Measurements from ENCODE around the gene PRR20G.
"Not testable (repeated sequence)": the region's sequence is repeated elsewhere in the genome, so short reads cannot be mapped to it uniquely, and the experiment has no call there.

PRR20G gene

DNA sequence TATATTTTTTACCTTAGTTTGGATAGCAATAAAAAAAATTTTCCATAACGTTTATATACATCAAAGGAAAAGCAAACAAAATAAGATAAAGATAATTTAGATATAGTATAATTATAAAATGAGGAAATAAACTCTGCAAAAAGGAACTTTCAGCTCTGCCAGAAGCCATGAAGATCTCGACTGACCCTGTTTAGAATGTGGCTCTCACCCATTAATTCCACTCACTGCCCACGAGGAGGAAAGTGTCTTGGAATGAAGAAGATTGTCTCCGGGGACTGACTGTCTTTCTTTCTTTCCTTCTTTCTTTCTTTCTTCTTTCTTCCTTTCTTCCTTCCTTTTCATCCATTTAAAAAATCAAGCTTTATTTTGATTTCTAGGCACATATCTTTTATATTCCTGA lies 20.1 kb upstream of the PRR20G start:
- peaks cover 9% of the 10 kb centered on the region for H3K27me3 Mint-ChIP-seq
- H3K27ac Mint-ChIP-seq: no peak overlapping the region
- H3K4me1 Mint-ChIP-seq: no peaks in the 10 kb centered on the region
- H3K9me3 Mint-ChIP-seq: no peaks in the 10 kb centered on the region
- no peak overlapping the region for H3K4me3 Mint-ChIP-seq
- no peaks in the 10 kb centered on the region for H3K36me3 Mint-ChIP-seq

- Mint-ChIP-seq H3K27ac (no peak overlapping the region), H3K4me1 (no peaks in the 10 kb centered on the region), H3K4me3 (no peak overlapping the region), H3K9me3 (no peaks in the 10 kb centered on the region), H3K27me3 (peaks cover 9% of the 10 kb centered on the region), H3K36me3 (no peaks in the 10 kb centered on the region)
Observed at GRCh38 chr3:127307112-127307835, 19.4 kb upstream of the PRR20G start.

GRCh38 chr3:127306361-127307111 lies 18.7 kb upstream of the PRR20G start:
- H3K9me3 Mint-ChIP-seq: no peaks in the 10 kb centered on the region
- H3K36me3 Mint-ChIP-seq: no peaks in the 10 kb centered on the region
- H3K4me3 Mint-ChIP-seq: no peak overlapping the region
- H3K27ac Mint-ChIP-seq: no peak overlapping the region
- H3K27me3 Mint-ChIP-seq: peaks cover 9% of the 10 kb centered on the region
- H3K4me1 Mint-ChIP-seq: no peaks in the 10 kb centered on the region

DNA sequence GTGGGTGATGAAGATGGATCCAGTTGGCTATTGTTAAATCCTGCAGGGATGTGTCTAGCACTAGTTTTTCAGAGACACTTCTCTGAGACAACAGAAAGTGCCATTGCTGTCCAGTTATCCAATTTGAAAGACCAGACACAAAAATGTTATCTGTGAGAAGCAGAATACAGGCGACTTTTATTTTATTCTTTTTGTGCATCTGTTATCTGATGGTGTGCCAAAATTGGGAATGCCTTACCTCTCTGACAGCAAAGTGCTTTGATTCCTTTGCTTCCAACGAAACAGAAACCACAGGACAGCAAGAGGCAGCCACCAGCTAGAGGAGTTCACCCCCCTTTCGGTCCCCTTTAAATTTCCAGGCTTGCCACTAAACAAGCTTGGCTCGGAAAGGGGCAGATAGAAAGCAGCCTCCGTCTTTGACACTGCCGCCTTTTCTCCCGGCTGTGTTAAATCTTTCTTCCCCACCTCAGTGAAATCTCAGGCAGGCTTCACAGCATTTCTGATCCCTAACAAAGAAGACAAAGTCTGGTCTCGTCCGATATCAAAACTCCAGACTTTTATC lies 17.7 kb upstream of the PRR20G start:
- no peak overlapping the region for H3K27ac Mint-ChIP-seq
- H3K9me3 Mint-ChIP-seq: no peaks in the 10 kb centered on the region
- H3K4me3 Mint-ChIP-seq: no peak overlapping the region
- peaks cover 9% of the 10 kb centered on the region for H3K27me3 Mint-ChIP-seq
- H3K36me3 Mint-ChIP-seq: no peaks in the 10 kb centered on the region
- H3K4me1 Mint-ChIP-seq: no peaks in the 10 kb centered on the region

- Mint-ChIP-seq H3K27ac (no peak overlapping the region), H3K36me3 (no peaks in the 10 kb centered on the region), H3K4me3 (no peak overlapping the region), H3K9me3 (no peaks in the 10 kb centered on the region), H3K27me3 (peaks cover 9% of the 10 kb centered on the region), H3K4me1 (no peaks in the 10 kb centered on the region)
Observed at GRCh38 chr3:127304121-127304744, 16.4 kb upstream of the PRR20G start.

- no peaks in the 10 kb centered on the region for H3K36me3 Mint-ChIP-seq
- no peak overlapping the region for H3K27ac Mint-ChIP-seq
- no peak overlapping the region for H3K4me3 Mint-ChIP-seq
- H3K4me1 Mint-ChIP-seq: no peaks in the 10 kb centered on the region
- H3K27me3 Mint-ChIP-seq: peaks cover 9% of the 10 kb centered on the region
- no peaks in the 10 kb centered on the region for H3K9me3 Mint-ChIP-seq
Observed at GRCh38 chr3:127299276-127299675, 11.4 kb upstream of the PRR20G start.

DNA sequence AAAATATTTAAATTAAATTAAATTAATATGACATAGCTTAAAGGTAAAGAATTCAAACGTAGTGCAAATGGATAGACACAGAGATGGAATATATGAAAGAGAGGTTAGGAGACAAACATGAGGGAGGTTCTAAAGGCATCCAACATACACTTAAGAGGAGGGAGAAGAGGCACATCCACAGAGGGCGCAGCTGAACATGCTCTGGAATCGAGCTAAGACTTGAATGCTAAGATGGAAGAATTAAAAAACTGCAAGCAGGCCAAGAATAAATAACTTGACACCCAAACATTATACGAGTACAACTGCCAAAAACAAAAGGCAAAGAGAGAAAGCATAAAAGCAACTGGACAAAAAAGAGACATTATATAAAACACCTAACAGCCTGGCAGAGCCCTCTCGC lies 9.1 kb upstream of the PRR20G start:
- H3K27ac Mint-ChIP-seq: no peak overlapping the region
- no peaks in the 10 kb centered on the region for H3K36me3 Mint-ChIP-seq
- H3K27me3 Mint-ChIP-seq: peaks cover 11% of the 10 kb centered on the region
- peaks cover under 1% of the 10 kb centered on the region for H3K9me3 Mint-ChIP-seq
- no peaks in the 10 kb centered on the region for H3K4me1 Mint-ChIP-seq
- no peak overlapping the region for H3K4me3 Mint-ChIP-seq

- Mint-ChIP-seq H3K36me3 (no peaks in the 10 kb centered on the region), H3K9me3 (peaks cover 6% of the 10 kb centered on the region), H3K27ac (no peak overlapping the region), H3K4me1 (no peaks in the 10 kb centered on the region), H3K4me3 (no peak overlapping the region), H3K27me3 (peaks cover 14% of the 10 kb centered on the region)
Observed at GRCh38 chr3:127296166-127296565, 8.3 kb upstream of the PRR20G start.

DNA sequence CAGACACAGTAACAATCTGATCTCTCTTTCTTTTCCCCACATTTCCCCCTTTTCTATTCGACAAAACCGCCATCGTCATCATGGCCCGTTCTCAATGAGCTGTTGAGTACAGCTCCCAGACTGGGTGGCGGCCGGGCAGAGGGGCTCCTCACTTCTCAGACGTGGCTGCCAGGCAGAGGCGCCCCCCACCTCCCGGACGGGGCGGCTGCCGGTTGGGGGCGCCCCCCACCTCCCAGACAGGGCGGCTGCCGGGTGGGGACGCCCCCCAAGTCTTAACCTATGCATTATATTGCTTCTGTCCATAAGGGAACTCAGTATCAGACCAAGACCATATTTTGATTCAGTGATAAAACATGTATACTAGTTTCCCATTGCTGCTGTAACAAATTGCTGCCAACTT lies 5.8 kb upstream of the PRR20G start:
- H3K27ac Mint-ChIP-seq, H3K4me1 Mint-ChIP-seq: not testable (repeated sequence)

GRCh38 chr3:127291611-127292010 lies 3.8 kb upstream of the PRR20G start:
- no peak overlapping the region for H3K4me3 Mint-ChIP-seq
- H3K4me1 Mint-ChIP-seq: no peaks in the 10 kb centered on the region
- no peaks in the 10 kb centered on the region for H3K36me3 Mint-ChIP-seq
- no peak overlapping the region for H3K27ac Mint-ChIP-seq
- peaks cover 7% of the 10 kb centered on the region for H3K27me3 Mint-ChIP-seq
- peaks cover 12% of the 10 kb centered on the region for H3K9me3 Mint-ChIP-seq

More for the DNA sequence above, 5.8 kb upstream of the PRR20G start:
- H3K9me3 Mint-ChIP-seq, H3K36me3 Mint-ChIP-seq, H3K4me3 Mint-ChIP-seq: not testable (repeated sequence)
- H3K27me3 Mint-ChIP-seq: peaks cover 13% of the 10 kb centered on the region

GRCh38 chr3:127291114-127291513 lies 3.3 kb upstream of the PRR20G start:
- H3K27ac Mint-ChIP-seq: no peak overlapping the region
- no peak overlapping the region for H3K4me3 Mint-ChIP-seq
- H3K36me3 Mint-ChIP-seq: no peaks in the 10 kb centered on the region
- peaks cover 16% of the 10 kb centered on the region for H3K9me3 Mint-ChIP-seq
- H3K4me1 Mint-ChIP-seq: no peaks in the 10 kb centered on the region
- H3K27me3 Mint-ChIP-seq: peaks cover 7% of the 10 kb centered on the region

DNA sequence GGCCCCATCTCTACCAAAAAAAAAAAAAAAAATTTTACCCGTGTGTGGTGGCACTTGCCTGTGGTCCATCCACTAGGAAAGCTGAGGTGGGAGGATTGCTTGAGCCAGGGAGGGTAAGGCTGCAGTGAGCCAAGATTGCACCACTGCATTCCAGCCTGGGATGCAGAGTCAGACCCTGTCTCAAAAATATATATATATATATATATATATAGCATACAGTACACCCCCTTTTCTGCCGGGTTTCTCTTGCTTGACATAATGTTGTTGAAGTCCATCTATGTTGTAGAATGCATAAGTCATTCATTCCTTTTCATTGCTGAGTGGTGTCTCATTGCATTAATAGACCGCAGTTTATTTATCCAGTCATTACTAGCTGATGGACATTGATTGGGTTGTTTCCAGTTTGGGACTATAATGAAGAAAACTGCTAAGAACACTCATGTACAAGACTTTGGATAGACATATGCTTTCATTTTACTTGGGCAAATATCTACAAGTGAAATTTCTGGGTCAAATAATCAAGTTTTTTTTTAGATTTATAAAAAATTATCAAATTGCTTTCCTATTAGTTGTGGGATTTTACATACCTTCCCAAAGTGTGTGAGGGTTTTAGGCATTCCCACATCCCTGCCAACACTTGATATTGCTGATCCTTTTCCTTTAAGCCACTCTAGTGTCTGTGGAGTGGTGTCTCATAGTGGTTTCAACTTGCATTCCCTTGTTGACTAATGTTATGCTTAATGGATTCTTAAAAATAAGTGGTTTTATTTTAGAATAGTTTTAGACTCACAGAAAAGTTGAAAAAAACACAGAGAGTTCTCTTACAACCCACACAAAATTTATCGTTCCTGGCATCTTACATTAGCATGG lies 2.1 kb upstream of the PRR20G start:
- Mint-ChIP-seq H3K27ac (no peak overlapping the region), H3K9me3 (peaks cover 16% of the 10 kb centered on the region), H3K4me1 (no peaks in the 10 kb centered on the region), H3K27me3 (peaks cover 7% of the 10 kb centered on the region), H3K36me3 (no peaks in the 10 kb centered on the region), H3K4me3 (no peak overlapping the region)

DNA sequence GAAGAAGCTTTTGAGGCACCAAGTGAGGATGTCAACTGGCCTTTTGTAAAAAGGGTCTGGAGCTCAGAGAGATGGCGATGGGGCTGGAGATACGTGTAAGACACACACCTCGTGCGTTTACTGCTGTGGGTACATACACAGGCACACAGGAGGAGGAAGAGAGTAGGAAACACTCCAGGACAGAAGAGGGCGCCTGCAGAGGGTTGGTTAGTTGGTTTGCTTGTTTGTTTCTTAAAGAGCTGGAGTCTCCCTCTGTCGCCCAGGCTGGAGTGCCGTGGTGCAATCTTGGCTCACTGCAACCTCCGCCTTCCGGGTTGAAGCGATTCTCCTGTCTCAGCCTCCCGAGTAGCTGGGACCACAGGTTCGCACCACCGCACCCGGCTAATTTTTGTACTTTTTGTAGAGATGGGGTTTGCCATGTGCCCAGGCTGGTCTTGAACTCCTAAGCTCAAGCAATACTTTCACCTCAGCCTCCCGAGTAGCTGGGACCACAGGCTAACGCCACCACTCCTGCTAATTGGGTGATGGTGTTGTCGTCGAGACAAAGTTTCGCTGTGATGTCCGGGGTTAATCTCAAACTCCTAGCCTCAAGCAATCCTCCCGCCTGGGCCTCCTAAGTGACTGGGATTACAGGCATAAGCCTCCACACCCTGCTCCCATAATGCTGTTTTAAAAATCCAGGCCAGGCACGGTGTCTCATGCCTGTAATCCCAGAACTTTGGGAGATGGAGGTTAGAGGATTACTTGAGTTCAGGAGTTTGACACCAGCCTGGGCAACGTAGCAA lies 1.3 kb upstream of the PRR20G start:
- H3K4me3 Mint-ChIP-seq: no peak overlapping the region
- H3K36me3 Mint-ChIP-seq: no peaks in the 10 kb centered on the region
- H3K9me3 Mint-ChIP-seq: peaks cover 16% of the 10 kb centered on the region

DNA sequence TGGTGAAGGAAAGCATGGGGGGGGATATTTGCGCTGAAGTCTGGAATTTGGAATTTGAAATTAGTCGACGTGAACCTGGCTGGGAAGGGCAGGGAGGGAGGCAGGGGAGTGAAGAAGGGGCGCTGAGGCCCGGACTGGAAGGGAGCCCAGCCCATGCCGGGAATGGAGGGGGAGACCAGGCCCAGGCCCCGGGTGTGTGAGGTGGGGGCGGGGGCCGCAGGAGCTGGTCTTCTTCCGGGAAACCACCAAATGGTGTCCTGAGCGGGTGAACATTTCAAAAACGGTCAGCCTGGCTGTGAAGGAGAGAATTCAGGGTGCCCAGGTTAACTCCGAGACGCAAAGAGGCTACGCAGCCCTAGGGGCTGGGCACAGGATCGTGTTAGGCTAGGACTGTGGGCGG lies 497 bp upstream of the PRR20G start:
- H3K4me1 Mint-ChIP-seq: no peaks in the 10 kb centered on the region
- no peak overlapping the region for H3K4me3 Mint-ChIP-seq
- H3K27me3 Mint-ChIP-seq: peaks cover 5% of the 10 kb centered on the region
- no peaks in the 10 kb centered on the region for H3K36me3 Mint-ChIP-seq
- no peak overlapping the region for H3K27ac Mint-ChIP-seq
- peaks cover 16% of the 10 kb centered on the region for H3K9me3 Mint-ChIP-seq

More for the DNA sequence above, 1.3 kb upstream of the PRR20G start:
- peaks cover 5% of the 10 kb centered on the region for H3K27me3 Mint-ChIP-seq
- no peaks in the 10 kb centered on the region for H3K4me1 Mint-ChIP-seq
- H3K27ac Mint-ChIP-seq: no peak overlapping the region

Data from activated naive CD4-positive, alpha-beta T cell treated with anti-CD3 and anti-CD28 coated beads, Interleukin-2, amount 50 U/mL, for 24 hours (primary cell).